RWPE2 (cell line): Measurements from ENCODE around the gene PLCL2.

Experiments used
- ATAC-seq: fragments of 200-7000 bp; cut with Tn5 transposase; 3 replicates; pipeline ENCODE4 v1.9.1; 2021; ENCODE audit warnings: low read depth
- DNase-seq: peaks from one replicate; pipeline ENCODE4 v3.0.0-alpha.2; 2020; ENCODE audit warnings: low spot score
- H3K27ac ChIP-seq: fragments of 450-650 bp; 2 replicates; pipeline ENCODE4 v1.5.1; 2017; ENCODE audit warnings: mild to moderate bottlenecking; ENCODE audit not compliant: poor library complexity, severe bottlenecking
- H3K27me3 ChIP-seq: fragments of 250-450 bp; sonication (Bioruptor Pico); 2 replicates; pipeline ENCODE4 v1.5.1; 2021; ENCODE audit warnings: mild to moderate bottlenecking, moderate library complexity; ENCODE audit not compliant: insufficient read depth, poor library complexity, severe bottlenecking
- H3K36me3 ChIP-seq: fragments of 250-450 bp; sonication (Bioruptor Pico); 2 replicates; pipeline ENCODE4 v1.5.1; 2020; ENCODE audit warnings: low read depth, mild to moderate bottlenecking, moderate library complexity
- H3K4me1 ChIP-seq: fragments of 250-450 bp; sonication (Bioruptor Pico); 2 replicates; pipeline ENCODE4 v1.5.1; 2021; ENCODE audit warnings: mild to moderate bottlenecking, moderate library complexity; ENCODE audit not compliant: insufficient read depth, poor library complexity, severe bottlenecking
- H3K4me3 ChIP-seq: fragments of 250-450 bp; sonication (Bioruptor Pico); 2 replicates; pipeline ENCODE4 v1.5.1; 2021; ENCODE audit warnings: mild to moderate bottlenecking, moderate library complexity; ENCODE audit not compliant: severe bottlenecking
- H3K9me3 ChIP-seq: fragments of 250-450 bp; sonication (Bioruptor Pico); 2 replicates; pipeline ENCODE4 v1.5.1; 2021; ENCODE audit warnings: mild to moderate bottlenecking, moderate library complexity; ENCODE audit not compliant: severe bottlenecking
- TF ChIP-seq, protein P1 (sequence below): fragments of 450-650 bp; IDR thresholded peaks from one replicate; pipeline ENCODE4 v1.5.1; 2017; ENCODE audit warnings: mild to moderate bottlenecking, moderate library complexity; ENCODE audit not compliant: poor library complexity, severe bottlenecking

Gene PLCL2

DNA sequence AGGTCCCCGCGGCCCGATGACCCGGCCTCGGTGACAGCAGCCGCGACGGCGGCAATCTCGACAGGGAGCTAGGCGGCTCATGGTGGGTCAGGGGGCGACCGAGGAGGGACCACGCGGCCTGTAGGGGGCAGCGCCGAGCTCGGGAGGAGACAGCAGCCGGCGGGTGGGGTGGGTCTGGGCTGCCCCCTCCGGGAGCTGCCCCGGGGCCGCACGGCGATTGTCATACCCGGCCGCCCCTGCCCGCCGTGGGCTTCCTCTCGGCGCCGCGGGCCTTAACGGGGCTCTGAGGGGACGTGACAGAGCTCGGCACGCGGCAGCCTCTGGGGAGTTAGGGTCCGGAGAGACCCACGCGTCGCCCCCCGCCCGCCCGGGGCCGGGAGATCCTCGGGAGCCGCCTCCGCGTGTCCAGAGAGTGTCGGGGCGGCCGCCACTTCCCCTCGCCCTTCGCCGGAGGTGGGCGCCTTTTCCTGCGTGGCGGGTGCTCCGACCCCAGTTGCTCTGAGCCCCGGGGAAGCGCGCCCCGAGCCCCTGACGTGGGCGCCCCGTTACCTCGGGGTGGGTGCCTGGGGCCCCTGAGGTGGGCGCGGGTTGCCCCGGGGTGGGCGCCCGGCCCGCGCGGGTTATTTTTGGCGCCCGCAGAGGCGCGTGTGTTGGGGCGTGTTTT, 539 bp upstream of the PLCL2 start:
- H3K4me1 ChIP-seq: no peaks in the 10 kb centered on the region
- no peak overlapping the region for H3K27ac ChIP-seq
- peaks cover 53% of the 10 kb centered on the region for H3K27me3 ChIP-seq
- ATAC-seq: no peak
- no peaks in the 10 kb centered on the region for H3K9me3 ChIP-seq
- peak overlapping the region; percentile 49 for H3K4me3 ChIP-seq
- TF ChIP-seq, protein P1, sequence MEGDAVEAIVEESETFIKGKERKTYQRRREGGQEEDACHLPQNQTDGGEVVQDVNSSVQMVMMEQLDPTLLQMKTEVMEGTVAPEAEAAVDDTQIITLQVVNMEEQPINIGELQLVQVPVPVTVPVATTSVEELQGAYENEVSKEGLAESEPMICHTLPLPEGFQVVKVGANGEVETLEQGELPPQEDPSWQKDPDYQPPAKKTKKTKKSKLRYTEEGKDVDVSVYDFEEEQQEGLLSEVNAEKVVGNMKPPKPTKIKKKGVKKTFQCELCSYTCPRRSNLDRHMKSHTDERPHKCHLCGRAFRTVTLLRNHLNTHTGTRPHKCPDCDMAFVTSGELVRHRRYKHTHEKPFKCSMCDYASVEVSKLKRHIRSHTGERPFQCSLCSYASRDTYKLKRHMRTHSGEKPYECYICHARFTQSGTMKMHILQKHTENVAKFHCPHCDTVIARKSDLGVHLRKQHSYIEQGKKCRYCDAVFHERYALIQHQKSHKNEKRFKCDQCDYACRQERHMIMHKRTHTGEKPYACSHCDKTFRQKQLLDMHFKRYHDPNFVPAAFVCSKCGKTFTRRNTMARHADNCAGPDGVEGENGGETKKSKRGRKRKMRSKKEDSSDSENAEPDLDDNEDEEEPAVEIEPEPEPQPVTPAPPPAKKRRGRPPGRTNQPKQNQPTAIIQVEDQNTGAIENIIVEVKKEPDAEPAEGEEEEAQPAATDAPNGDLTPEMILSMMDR: peak; percentile 19
- no peaks in the 10 kb centered on the region for H3K36me3 ChIP-seq
- no peak for DNase-seq

DNA sequence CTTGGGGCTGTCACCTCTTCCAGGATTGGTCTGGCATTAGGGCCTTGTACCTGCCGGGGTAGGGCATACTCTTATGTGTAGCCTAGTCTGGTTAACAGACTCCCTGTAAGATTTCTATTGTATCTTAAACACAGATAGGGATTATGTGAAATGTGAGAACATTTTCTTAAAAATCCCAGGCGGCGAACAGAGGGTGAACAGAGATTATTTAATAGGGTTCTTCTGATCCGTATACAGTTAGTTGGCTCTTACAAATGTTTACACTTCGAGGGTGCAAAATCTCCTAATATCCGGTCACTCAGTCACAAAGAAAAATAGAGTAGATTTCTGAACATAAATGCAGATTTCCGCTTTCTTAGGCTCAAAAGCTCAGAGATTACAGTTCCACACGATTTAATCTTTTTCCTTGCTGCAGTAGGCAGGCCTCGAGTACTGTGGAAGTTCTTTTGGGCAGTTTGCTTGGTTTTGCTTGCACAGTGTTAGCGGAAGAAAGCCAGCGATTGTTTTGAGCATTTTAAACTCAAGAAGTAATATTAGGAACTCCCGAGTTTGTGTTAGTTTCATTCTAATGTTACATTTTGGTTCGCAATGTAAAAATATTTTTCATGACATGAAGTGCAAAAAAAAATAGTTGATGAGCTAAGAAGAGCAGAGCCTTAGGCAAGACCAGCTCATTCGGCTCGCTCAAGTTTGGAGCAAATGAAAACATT, 993 bp downstream of the PLCL2 start:
- TF ChIP-seq, protein P1: no peak
- no peak for DNase-seq
- H3K4me3 ChIP-seq: peak overlapping the region; percentile 49
- H3K27me3 ChIP-seq: peaks cover 56% of the 10 kb centered on the region
- H3K36me3 ChIP-seq: no peaks in the 10 kb centered on the region
- ATAC-seq: no peak; the same call in 2 of the 3 replicates
- no peaks in the 10 kb centered on the region for H3K9me3 ChIP-seq
- H3K27ac ChIP-seq: no peak overlapping the region
- no peaks in the 10 kb centered on the region for H3K4me1 ChIP-seq

DNA sequence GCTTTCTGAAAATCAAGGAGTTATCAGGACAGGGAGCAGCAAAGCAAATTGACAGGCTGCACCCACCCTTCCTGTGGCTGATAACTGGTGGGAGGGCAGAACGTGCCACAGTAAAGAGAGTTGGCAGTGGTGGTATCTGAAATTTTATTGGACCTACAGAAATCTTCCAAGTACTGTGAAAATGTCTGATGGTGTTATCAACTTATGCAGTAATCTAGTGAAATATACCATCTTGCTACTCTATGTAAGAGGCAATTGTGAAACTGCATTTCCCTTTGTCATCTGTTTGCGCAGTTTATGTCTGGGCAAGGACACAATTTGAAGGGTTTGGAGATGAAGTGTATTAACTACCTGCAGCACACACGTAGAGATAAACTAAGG, 1.5 kb downstream of the PLCL2 start:
- ATAC-seq (no peak), DNase-seq (no peak)
- no peak overlapping the region for H3K27ac ChIP-seq
- no peaks in the 10 kb centered on the region for H3K36me3 ChIP-seq
- H3K9me3 ChIP-seq: no peaks in the 10 kb centered on the region
- H3K4me3 ChIP-seq: no peak overlapping the region
- TF ChIP-seq, protein P1: no peak
- no peaks in the 10 kb centered on the region for H3K4me1 ChIP-seq
- H3K27me3 ChIP-seq: peaks cover 56% of the 10 kb centered on the region

DNA sequence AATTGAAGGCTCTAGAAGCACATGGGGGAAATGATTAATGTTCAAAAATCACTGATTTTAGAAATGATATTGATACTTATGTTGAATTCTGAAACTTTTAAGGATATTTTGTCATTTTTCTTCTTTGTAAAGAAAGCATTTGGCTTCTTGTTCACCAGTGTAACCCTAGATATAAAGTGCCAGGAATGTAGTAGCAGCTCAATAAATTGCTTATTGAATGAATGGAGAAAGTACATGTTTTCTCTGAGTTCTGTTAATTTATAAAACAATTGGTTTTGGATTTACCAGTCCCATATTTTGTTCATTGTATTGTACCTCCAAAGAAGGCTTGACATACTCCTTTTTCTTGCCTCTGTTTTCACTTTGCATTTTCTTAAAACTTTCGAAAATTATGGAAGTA, 2.4 kb downstream of the PLCL2 start:
- DNase-seq: no peak
- no peak for ATAC-seq
- TF ChIP-seq, protein P1: no peak
- Histone ChIP-seq H3K27me3 (peaks cover 60% of the 10 kb centered on the region), H3K27ac (no peak overlapping the region), H3K9me3 (no peaks in the 10 kb centered on the region), H3K36me3 (no peaks in the 10 kb centered on the region), H3K4me3 (no peak overlapping the region), H3K4me1 (no peaks in the 10 kb centered on the region)

DNA sequence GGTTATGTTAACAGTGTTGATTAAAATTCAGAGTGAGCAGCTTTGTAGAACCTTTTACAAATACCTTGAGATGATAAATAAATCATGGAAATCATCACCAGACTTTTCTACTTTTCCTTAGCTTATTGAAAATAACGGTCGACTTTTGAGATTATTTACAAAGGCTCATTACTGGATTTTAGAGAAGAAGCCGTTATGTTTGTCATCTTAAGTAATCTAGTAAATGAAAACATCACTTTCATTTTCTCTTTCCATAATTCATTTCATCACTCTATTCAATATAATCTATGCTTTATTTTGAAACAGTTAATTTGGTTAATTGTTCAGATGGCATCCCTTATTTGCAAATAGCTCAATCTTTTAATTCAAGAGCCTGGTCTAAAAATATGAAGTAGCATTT, 3.6 kb downstream of the PLCL2 start:
- Histone ChIP-seq H3K9me3 (no peaks in the 10 kb centered on the region), H3K4me3 (no peak overlapping the region), H3K27me3 (peaks cover 62% of the 10 kb centered on the region), H3K4me1 (no peaks in the 10 kb centered on the region), H3K36me3 (no peaks in the 10 kb centered on the region), H3K27ac (no peak overlapping the region)
- TF ChIP-seq, protein P1: no peak
- ATAC-seq: no peak
- DNase-seq: no peak
